Measurements from ENCODE around the gene SERPINB1.
A peak's percentile ranks its signal among the peaks of the same experiment; 100 is the strongest.
"Not testable (repeated sequence)": the region's sequence is repeated elsewhere in the genome, so short reads cannot be mapped to it uniquely, and the experiment has no call there.

The SERPINB1 gene

GRCh38 chr6:2859798-2860705 lies 18.4 kb upstream of the SERPINB1 start:
- Mint-ChIP-seq H3K4me1 (peaks cover 60% of the 10 kb centered on the region), H3K27ac (peak overlapping the region; percentile 95)
- H3K4me3 Mint-ChIP-seq; DNase-seq (ENCODE audit: low spot score in 2 of 2); H3K36me3 Mint-ChIP-seq; H3K9me3 Mint-ChIP-seq; ATAC-seq (ENCODE audit: low read depth); H3K27me3 Mint-ChIP-seq: not testable (repeated sequence)

DNA sequence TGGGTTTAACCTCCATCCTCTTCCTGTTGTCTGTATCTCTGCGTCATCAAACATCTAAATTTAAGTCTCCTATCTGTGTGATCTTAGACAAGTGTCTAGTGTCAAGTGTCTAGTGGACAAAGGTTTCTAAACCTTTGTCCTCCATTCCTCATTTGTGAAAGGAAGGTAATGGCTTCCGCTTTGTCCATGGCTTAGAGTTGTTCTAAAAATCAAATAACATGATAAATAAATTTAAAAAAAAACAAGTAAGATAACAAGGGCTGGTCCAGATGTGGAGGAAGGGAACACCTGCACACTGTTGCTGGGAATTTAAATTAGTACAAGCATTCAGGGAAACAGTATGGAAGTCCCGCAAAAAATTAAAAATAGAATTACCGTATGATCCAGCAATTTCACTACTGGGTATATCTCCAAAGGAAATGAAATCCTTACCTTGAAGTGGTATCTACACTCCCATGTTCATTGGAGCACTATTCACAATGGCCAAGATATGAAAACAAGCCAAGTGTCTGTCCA lies 17.6 kb upstream of the SERPINB1 start:
- DNase-seq (ENCODE audit: low spot score in 2 of 2): no peak

GRCh38 chr6:2857580-2858337 lies 16.1 kb upstream of the SERPINB1 start:
- peak; percentile 32 for ATAC-seq (ENCODE audit: low read depth)
- Mint-ChIP-seq H3K4me1 (peaks cover 62% of the 10 kb centered on the region), H3K9me3 (peaks cover 2% of the 10 kb centered on the region), H3K36me3 (peaks cover 4% of the 10 kb centered on the region), H3K27me3 (no peaks in the 10 kb centered on the region), H3K4me3 (peak overlapping the region; percentile 83), H3K27ac (peak overlapping the region; percentile 95)
- DNase-seq (ENCODE audit: low spot score in 2 of 2): peak in 1 of 2 donors; percentile 38

More for the DNA sequence above, 17.6 kb upstream of the SERPINB1 start:
- Mint-ChIP-seq H3K9me3 (peaks cover 2% of the 10 kb centered on the region), H3K4me1 (peaks cover 64% of the 10 kb centered on the region), H3K36me3 (peaks cover 2% of the 10 kb centered on the region), H3K4me3 (peak overlapping the region; percentile 83), H3K27ac (peak overlapping the region; percentile 95), H3K27me3 (no peaks in the 10 kb centered on the region)
- ATAC-seq (ENCODE audit: low read depth): no peak

DNA sequence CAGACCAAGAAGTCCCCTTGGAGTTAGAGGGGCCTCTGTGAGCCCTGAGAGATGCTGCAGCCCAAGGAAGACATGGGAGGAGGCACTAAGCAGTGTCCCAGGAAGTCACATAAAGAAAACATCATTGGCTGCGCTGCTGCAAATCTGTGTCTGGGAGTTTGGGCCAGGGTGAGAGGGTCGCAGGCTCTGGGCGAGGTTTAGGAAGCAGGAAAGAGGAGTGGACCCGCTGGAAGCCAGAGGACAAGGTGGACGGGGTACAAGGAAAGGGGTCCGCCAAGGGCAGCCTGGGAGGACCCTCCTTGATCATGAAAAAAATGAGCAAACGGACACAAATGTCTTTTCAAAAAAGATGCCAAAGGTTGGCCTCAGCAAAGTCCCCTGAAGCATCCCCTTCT lies 15.5 kb upstream of the SERPINB1 start:
- H3K27ac Mint-ChIP-seq: peak overlapping the region; percentile 95
- H3K27me3 Mint-ChIP-seq: no peaks in the 10 kb centered on the region
- H3K4me3 Mint-ChIP-seq: peak overlapping the region; percentile 83
- H3K4me1 Mint-ChIP-seq: peaks cover 58% of the 10 kb centered on the region
- DNase-seq (ENCODE audit: low spot score in 2 of 2): no peak
- peaks cover 4% of the 10 kb centered on the region for H3K36me3 Mint-ChIP-seq
- ATAC-seq (ENCODE audit: low read depth): no peak
- peaks cover 2% of the 10 kb centered on the region for H3K9me3 Mint-ChIP-seq

GRCh38 chr6:2855061-2855519 lies 13.4 kb upstream of the SERPINB1 start:
- Mint-ChIP-seq H3K27me3 (no peaks in the 10 kb centered on the region), H3K27ac (peak overlapping the region; percentile 97), H3K4me1 (peaks cover 45% of the 10 kb centered on the region), H3K4me3 (peak overlapping the region; percentile 71), H3K9me3 (no peaks in the 10 kb centered on the region), H3K36me3 (peaks cover 1% of the 10 kb centered on the region)
- ATAC-seq (ENCODE audit: low read depth) (no peak), DNase-seq (ENCODE audit: low spot score in 2 of 2) (no peak)

GRCh38 chr6:2854396-2854982 lies 12.8 kb upstream of the SERPINB1 start:
- no peaks in the 10 kb centered on the region for H3K9me3 Mint-ChIP-seq
- peaks cover 43% of the 10 kb centered on the region for H3K4me1 Mint-ChIP-seq
- H3K27me3 Mint-ChIP-seq: no peaks in the 10 kb centered on the region
- no peak for DNase-seq (ENCODE audit: low spot score in 2 of 2)
- peaks cover 1% of the 10 kb centered on the region for H3K36me3 Mint-ChIP-seq
- ATAC-seq (ENCODE audit: low read depth): no peak
- H3K4me3 Mint-ChIP-seq: peak overlapping the region; percentile 71
- H3K27ac Mint-ChIP-seq: peak overlapping the region; percentile 97

- DNase-seq (ENCODE audit: low spot score in 2 of 2) (peak; percentile 47 to 56), ATAC-seq (ENCODE audit: low read depth) (peak; percentile 66)
- Mint-ChIP-seq H3K36me3 (peaks cover 4% of the 10 kb centered on the region), H3K9me3 (peaks cover 3% of the 10 kb centered on the region), H3K27ac (peak overlapping the region; percentile 97), H3K4me1 (peaks cover 42% of the 10 kb centered on the region), H3K27me3 (no peaks in the 10 kb centered on the region), H3K4me3 (peak overlapping the region; percentile 71)
Observed at GRCh38 chr6:2853769-2854395, 12.2 kb upstream of the SERPINB1 start.

DNA sequence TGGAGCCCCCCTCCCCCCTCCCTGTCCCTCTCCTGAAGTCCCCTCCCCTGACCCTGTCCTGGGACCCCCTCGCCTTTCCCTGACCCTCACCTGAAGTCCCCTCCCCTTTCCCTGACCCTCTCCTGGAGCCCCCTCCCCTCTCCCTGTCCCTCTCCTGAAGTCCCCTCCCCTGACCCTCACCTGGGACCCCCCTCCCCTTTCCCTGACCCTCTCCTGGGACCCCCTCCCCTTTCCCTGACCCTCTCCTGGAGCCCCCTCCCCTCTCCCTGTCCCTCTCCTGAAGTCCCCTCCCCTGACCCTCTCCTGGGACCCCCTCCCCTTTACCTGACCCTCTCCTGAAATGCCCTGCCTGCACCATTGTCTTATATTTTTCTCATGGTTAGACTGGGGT lies 11.7 kb upstream of the SERPINB1 start:
- not testable (repeated sequence) for H3K36me3 Mint-ChIP-seq; ATAC-seq (ENCODE audit: low read depth); H3K27me3 Mint-ChIP-seq; H3K9me3 Mint-ChIP-seq; DNase-seq (ENCODE audit: low spot score in 2 of 2)
- Mint-ChIP-seq H3K4me1 (peaks cover 42% of the 10 kb centered on the region), H3K27ac (peak overlapping the region; percentile 97), H3K4me3 (peak overlapping the region; percentile 27)

DNA sequence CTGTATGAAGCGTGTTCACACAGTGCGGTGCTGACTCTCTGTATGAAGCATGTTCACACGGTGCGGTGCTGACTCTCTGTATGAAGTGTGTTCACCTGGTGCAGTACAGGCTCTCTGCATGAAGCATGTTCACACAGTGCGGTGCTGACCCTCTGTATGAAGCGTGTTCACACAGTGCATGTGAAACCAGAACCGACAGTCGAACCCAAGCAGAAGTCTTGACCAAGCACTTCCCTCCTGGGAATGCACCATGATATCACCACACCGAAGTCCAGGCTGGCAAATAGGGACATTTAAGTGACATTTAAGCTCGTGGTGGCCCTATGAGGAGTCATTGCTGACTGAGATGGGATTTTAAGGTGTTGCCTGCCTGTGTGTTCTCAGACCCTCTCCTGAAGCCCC lies 11.3 kb upstream of the SERPINB1 start:
- no peak overlapping the region for H3K4me3 Mint-ChIP-seq
- ATAC-seq (ENCODE audit: low read depth): no peak
- H3K9me3 Mint-ChIP-seq: peaks cover 7% of the 10 kb centered on the region
- peak overlapping the region; percentile 97 for H3K27ac Mint-ChIP-seq
- peaks cover 43% of the 10 kb centered on the region for H3K4me1 Mint-ChIP-seq
- DNase-seq (ENCODE audit: low spot score in 2 of 2): peak in 1 of 2 donors; percentile 9
- H3K27me3 Mint-ChIP-seq: no peaks in the 10 kb centered on the region
- peaks cover 8% of the 10 kb centered on the region for H3K36me3 Mint-ChIP-seq

GRCh38 chr6:2852514-2852855 lies 10.8 kb upstream of the SERPINB1 start:
- Mint-ChIP-seq H3K4me3 (no peak overlapping the region), H3K36me3 (peaks cover 8% of the 10 kb centered on the region), H3K4me1 (peaks cover 39% of the 10 kb centered on the region), H3K9me3 (peaks cover 7% of the 10 kb centered on the region), H3K27me3 (no peaks in the 10 kb centered on the region), H3K27ac (peak overlapping the region; percentile 97)
- no peak for ATAC-seq (ENCODE audit: low read depth)
- DNase-seq (ENCODE audit: low spot score in 2 of 2): no peak

DNA sequence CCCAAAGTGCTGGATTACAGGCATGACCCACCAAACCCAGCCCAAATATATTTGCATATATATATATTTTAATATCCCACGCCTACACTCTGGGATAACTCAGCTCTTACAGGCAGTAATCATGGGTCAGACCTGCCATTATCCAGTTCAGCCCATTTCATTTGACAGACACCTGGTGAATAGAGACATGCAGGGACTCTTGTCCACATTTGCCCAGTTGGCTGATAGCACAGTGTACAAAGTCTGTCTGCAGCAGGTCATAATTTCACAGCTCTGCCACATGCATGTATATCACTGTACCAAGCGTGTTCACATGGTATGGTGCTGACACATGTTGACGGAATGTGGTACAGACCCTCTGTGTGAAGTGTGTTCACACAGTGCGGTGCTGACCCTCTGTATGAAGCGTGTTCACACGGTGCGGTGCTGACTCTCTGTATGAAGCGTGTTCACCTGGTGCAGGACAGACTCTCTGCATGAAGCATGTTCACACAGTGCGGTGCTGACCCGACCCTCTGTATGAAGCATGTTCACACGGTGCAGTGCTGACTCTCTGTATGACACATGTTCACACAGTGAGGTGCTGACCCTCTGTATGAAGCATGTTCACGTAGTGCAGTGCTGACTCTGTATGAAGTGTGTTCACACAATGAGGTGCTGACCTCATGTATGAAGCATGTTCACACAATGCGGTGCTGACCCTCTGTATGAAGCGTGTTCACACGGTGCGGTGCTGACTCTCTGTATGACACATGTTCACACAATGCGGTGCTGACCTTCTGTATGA lies 10.3 kb upstream of the SERPINB1 start:
- Mint-ChIP-seq H3K4me1 (peaks cover 37% of the 10 kb centered on the region), H3K27me3 (no peaks in the 10 kb centered on the region), H3K4me3 (no peak overlapping the region), H3K9me3 (peaks cover 7% of the 10 kb centered on the region), H3K36me3 (peaks cover 8% of the 10 kb centered on the region), H3K27ac (peak overlapping the region; percentile 97)
- DNase-seq (ENCODE audit: low spot score in 2 of 2) (peak in 1 of 2 donors; percentile 9), ATAC-seq (ENCODE audit: low read depth) (no peak)

- no peaks in the 10 kb centered on the region for H3K27me3 Mint-ChIP-seq
- ATAC-seq (ENCODE audit: low read depth) (no peak), DNase-seq (ENCODE audit: low spot score in 2 of 2) (no peak)
- peaks cover 40% of the 10 kb centered on the region for H3K4me1 Mint-ChIP-seq
- peaks cover 8% of the 10 kb centered on the region for H3K36me3 Mint-ChIP-seq
- no peak overlapping the region for H3K4me3 Mint-ChIP-seq
- no peak overlapping the region for H3K27ac Mint-ChIP-seq
- H3K9me3 Mint-ChIP-seq: peaks cover 7% of the 10 kb centered on the region
Observed at GRCh38 chr6:2850538-2851113, 9.0 kb upstream of the SERPINB1 start.
